ENCODE measurements around the gene S1PR1. TPM values are rescaled to one million over a fixed set of nuclear protein-coding genes. Genes with fewer than 3 reads are reported as not detected.

Gene S1PR1
- total and polyA plus RNA-seq, 2 donors (not counting 3 experiments of a cell fraction or from before 2014, with no cell fraction given) = 137 to 387 TPM

DNA sequence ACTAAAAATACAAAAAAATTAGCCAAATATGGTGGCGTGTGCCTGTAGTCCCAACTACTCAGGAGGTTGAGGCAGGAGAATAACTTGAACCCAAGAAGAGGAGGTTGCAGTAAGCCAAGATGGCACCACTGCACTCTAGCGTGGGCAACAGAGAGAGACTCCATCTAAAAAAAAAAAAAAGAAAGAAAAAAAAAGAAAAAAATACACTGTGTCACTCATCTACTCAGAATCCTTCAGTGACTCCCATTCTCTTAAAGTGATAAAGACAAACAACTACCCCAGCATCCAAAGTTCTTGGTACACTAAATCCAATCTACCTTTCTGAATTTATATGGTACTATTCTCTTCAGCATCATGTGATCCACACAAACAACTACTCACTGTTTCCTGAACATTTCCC is 40.2 kb upstream of the S1PR1 start:
- CTCF ChIA-PET = no interaction called here
- TF ChIP-seq GATA2 (IDR thresholded peaks at IDR 0.05; ENCODE audit: insufficient read depth, insufficient read length, low read depth, low read length) (no peak), EZH2 (IDR thresholded peaks at IDR 0.05; ENCODE audit: borderline replicate concordance, low read depth, low read length, severe bottlenecking) (no peak), FOS (IDR thresholded peaks at IDR 0.05; ENCODE audit: borderline replicate concordance, insufficient read depth, low read length) (no peak), JUN (IDR thresholded peaks at IDR 0.05; ENCODE audit: borderline replicate concordance, insufficient read depth, insufficient read length, low read depth) (no peak), POLR2A (IDR thresholded peaks at IDR 0.05; ENCODE audit: low read depth, low read length) (no peak), POLR2AphosphoS5 (IDR thresholded peaks at IDR 0.05; ENCODE audit: insufficient read depth, low read depth, low read length) (no peak), MYC (IDR thresholded peaks at IDR 0.05; ENCODE audit: low read depth, low read length) (no peak)
- TF ChIP-seq, protein P1, sequence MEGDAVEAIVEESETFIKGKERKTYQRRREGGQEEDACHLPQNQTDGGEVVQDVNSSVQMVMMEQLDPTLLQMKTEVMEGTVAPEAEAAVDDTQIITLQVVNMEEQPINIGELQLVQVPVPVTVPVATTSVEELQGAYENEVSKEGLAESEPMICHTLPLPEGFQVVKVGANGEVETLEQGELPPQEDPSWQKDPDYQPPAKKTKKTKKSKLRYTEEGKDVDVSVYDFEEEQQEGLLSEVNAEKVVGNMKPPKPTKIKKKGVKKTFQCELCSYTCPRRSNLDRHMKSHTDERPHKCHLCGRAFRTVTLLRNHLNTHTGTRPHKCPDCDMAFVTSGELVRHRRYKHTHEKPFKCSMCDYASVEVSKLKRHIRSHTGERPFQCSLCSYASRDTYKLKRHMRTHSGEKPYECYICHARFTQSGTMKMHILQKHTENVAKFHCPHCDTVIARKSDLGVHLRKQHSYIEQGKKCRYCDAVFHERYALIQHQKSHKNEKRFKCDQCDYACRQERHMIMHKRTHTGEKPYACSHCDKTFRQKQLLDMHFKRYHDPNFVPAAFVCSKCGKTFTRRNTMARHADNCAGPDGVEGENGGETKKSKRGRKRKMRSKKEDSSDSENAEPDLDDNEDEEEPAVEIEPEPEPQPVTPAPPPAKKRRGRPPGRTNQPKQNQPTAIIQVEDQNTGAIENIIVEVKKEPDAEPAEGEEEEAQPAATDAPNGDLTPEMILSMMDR (IDR thresholded peaks at IDR 0.05; ENCODE audit: extremely low read depth in 1 of 2, insufficient read depth in 1 of 2, low read depth in 1 of 2, low read length in 2 of 2) = no peak
- TF ChIP-seq, protein P2, sequence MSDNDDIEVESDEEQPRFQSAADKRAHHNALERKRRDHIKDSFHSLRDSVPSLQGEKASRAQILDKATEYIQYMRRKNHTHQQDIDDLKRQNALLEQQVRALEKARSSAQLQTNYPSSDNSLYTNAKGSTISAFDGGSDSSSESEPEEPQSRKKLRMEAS (IDR thresholded peaks at IDR 0.05; ENCODE audit: insufficient read depth, insufficient read length) = no peak
- POLR2A ChIA-PET = no interaction called here

More for the DNA sequence above, 40.2 kb upstream of the S1PR1 start:
- BruUV-seq (replicated peaks) = no TSS peak
- Histone ChIP-seq H3K36me3 (ENCODE audit: control insufficient read depth in 2 of 2, extremely low read depth in 1 of 2, insufficient read depth in 2 of 2, low read length in 2 of 2) (no peaks in the 10 kb centered on the region), H3K9ac (replicated peaks; ENCODE audit: extremely low read depth, insufficient read depth, low read length) (no peak overlapping the region), H3K27me3 (ENCODE audit: control insufficient read depth in 2 of 2, insufficient read depth in 2 of 2, low read length in 2 of 2) (no peaks in the 10 kb centered on the region), H3K4me2 (ENCODE audit: insufficient read depth, low read length) (no peak overlapping the region), H3K4me3 (replicated peaks in 1 of 3; ENCODE audit: insufficient read depth in 1 of 3, low read depth in 1 of 3, low read length in 3 of 3) (no peak overlapping the region), H3K9me1 (replicated peaks; ENCODE audit: control insufficient read depth, extremely low read depth, insufficient read depth, low read length) (no peaks in the 10 kb centered on the region), H3K27ac (ENCODE audit: insufficient read depth, low read depth, low read length) (no peak overlapping the region), H3K79me2 (ENCODE audit: control insufficient read depth, insufficient read depth, low read length) (no peaks in the 10 kb centered on the region), H3K9me3 (replicated peaks; ENCODE audit: control insufficient read depth, insufficient read depth, low read length) (no peaks in the 10 kb centered on the region), H4K20me1 (replicated peaks; ENCODE audit: control insufficient read depth, extremely low read depth, insufficient read depth, low read length) (no peaks in the 10 kb centered on the region), H3K4me1 (ENCODE audit: control insufficient read depth, extremely low read depth, insufficient read depth, low read length) (no peaks in the 10 kb centered on the region), H2AFZ (ENCODE audit: low read depth, low read length) (peak overlapping the region; percentile 22)
- FAIRE-seq (no peak), DNase-seq (ENCODE audit: low read depth, low spot score) (no peak)
- dilution Hi-C loops (cut with MboI; ENCODE audit: extremely low pct_ligation_motif_present, low sequenced_read_pairs) = no loop called here
- intact Hi-C loops (cut with micrococcal nuclease) = no loop called here

Measured in endothelial cell of umbilical vein (primary cell).